ENCODE results near the gene ZMYND8. TPM values are rescaled to one million over a fixed set of nuclear protein-coding genes. Genes with fewer than 3 reads are reported as not detected.

Gene ZMYND8
- total and polyA plus RNA-seq, 2 of the 4 experiments (the other 2 are of a cell fraction) = 24.0 to 28.2 TPM

- in situ Hi-C loops (cut with MboI; ENCODE audit: low sequenced_read_pairs) = no loop called here
- Histone ChIP-seq H3K27ac (ENCODE audit: insufficient read depth, low read length) (no peak overlapping the region), H2BK120ac (ENCODE audit: low read depth, low read length) (no peak overlapping the region), H4K20me1 (ENCODE audit: insufficient read depth, low read length) (no peaks in the 10 kb centered on the region), H3K14ac (replicated peaks; ENCODE audit: low read depth, low read length) (no peak overlapping the region), H4K5ac (ENCODE audit: low read depth, low read length) (no peak overlapping the region), H3K4me1 (ENCODE audit: control insufficient read depth, insufficient read depth, low read length) (peaks cover 9% of the 10 kb centered on the region), H3K36me3 (ENCODE audit: control insufficient read depth, insufficient read depth, low read length) (peaks cover 39% of the 10 kb centered on the region), H3K23ac (ENCODE audit: low read depth, low read length) (no peak overlapping the region), H2BK5ac (ENCODE audit: low read depth, low read length, poor library complexity, severe bottlenecking) (no peak overlapping the region), H2AK5ac (ENCODE audit: low read depth, low read length) (no peak overlapping the region), H3K9me1 (ENCODE audit: insufficient read depth, low read length) (peaks cover 11% of the 10 kb centered on the region), H3K4me3 (ENCODE audit: insufficient read depth, low read depth, low read length) (no peak overlapping the region), H3K9ac (ENCODE audit: low read depth, low read length) (no peak overlapping the region), H3K56ac (ENCODE audit: extremely low read depth, insufficient read depth, low read length) (no peak overlapping the region), H2BK20ac (ENCODE audit: low read depth, low read length) (no peak overlapping the region), H2AK9ac (replicated peaks; ENCODE audit: low read depth, low read length, poor library complexity) (no peak overlapping the region), H3K79me1 (ENCODE audit: low read depth in 1 of 2, low read length in 2 of 2) (peaks cover 16 to 43% of the 10 kb centered on the region in 2 experiments), H2AFZ (replicated peaks; ENCODE audit: low read length, poor library complexity) (no peak overlapping the region), H4K8ac (ENCODE audit: low read depth in 2 of 2, low read length in 2 of 2) (no peak overlapping the region), H3K27me3 (ENCODE audit: control insufficient read depth, insufficient read depth, low read length) (no peaks in the 10 kb centered on the region), H2BK15ac (ENCODE audit: low read depth, low read length) (no peak overlapping the region), H4K91ac (ENCODE audit: insufficient read depth, low read depth, low read length) (no peak overlapping the region), H3K18ac (ENCODE audit: low read depth, low read length) (no peak overlapping the region), H3K4me2 (ENCODE audit: low read depth, low read length) (no peak overlapping the region), H3K9me3 (ENCODE audit: control insufficient read depth, insufficient read depth, low read length) (no peaks in the 10 kb centered on the region), H3K4ac (ENCODE audit: low read depth, low read length) (no peak overlapping the region)
- ATAC-seq (ENCODE audit: low read depth) = no peak
- intact Hi-C loops (cut with micrococcal nuclease) = no loop called here
- WGBS, 2 experiments (ENCODE audit: extremely low coverage in 2 of 2, insufficient read length in 1 of 2) = 100% methylated on average over 2 of the region's 7 CpGs; no CpG with 5 or more reads in 1 of the 2 experiments
- DNase-seq = no peak
- TF ChIP-seq ELK1 (IDR thresholded peaks at IDR 0.05; ENCODE audit: borderline replicate concordance, low read depth, low read length) = no peak
- TF ChIP-seq SMC3 (IDR thresholded peaks at IDR 0.05; ENCODE audit: low read depth, low read length) = no peak
- TF ChIP-seq NFE2L2 (IDR thresholded peaks at IDR 0.05; ENCODE audit: low read depth, low read length) = no peak
- TF ChIP-seq MAZ (IDR thresholded peaks at IDR 0.05; ENCODE audit: borderline replicate concordance, low read depth, low read length) = no peak
- TF ChIP-seq BHLHE40 (IDR thresholded peaks at IDR 0.05; ENCODE audit: low read depth, low read length) = no peak
- POLR2A ChIA-PET (ENCODE audit: unreplicated experiment) = no interaction called here
- CTCF ChIA-PET = no interaction called here
- dilution Hi-C loops (cut with HindIII; ENCODE audit: low sequenced_read_pairs, unreplicated experiment) = no loop called here
- BruUV-seq (replicated peaks) = no TSS peak
Observed at GRCh38 chr20:47227119-47227518, 129.4 kb downstream of the ZMYND8 start.

All from IMR-90 (cell line).